COLO668 (cell line): ENCODE measurements around the gene GSTM1.
"Not testable (repeated sequence)": the region's sequence is repeated elsewhere in the genome, so short reads cannot be mapped to it uniquely, and the experiment has no call there.

Experiments
- DNase-seq: peaks from one replicate; lab custom pipeline; 2025; ENCODE audit not compliant: unreplicated experiment; lab: John Stamatoyannopoulos, UW

The GSTM1 gene

DNA sequence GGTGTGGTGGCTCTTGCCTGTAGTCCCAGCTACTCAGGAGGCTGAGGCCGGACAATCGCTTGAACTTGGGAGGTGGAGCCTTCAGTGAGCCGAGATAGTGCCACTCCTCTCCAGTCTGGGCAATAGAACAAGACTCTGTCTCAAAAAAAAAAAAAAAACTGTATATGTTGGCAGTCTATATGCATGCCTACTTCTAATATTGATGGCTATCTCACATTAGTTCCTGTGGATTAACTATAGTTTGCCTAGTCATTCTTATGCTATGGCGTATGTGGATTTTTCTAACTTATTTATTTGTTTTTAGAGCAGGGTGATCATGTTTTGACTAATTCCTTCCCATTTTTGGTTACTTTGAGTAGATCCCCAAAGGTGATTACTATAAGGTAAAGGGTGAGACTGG lies 9.4 kb downstream of the GSTM1 start:
- DNase-seq = no peak

DNA sequence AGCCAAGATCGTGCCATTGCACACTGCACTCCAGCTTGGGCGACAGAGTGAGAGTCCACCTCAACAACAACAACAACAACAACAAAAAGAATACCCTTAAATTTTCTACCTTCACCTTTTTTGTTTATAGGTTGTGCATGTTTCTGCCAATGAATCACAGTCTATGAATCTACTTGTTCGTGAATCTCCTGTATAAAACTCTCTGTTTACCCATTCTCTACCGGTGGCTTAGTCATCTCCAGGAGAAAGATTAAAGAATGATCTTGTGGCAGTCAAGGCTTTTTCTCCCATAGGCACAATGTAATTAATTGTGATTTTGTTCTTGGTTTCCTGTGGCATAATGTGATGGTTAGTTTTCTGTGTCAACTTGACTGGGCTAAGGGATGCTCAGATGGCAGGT lies 10.2 kb downstream of the GSTM1 start:
- DNase-seq = not testable (repeated sequence)

DNA sequence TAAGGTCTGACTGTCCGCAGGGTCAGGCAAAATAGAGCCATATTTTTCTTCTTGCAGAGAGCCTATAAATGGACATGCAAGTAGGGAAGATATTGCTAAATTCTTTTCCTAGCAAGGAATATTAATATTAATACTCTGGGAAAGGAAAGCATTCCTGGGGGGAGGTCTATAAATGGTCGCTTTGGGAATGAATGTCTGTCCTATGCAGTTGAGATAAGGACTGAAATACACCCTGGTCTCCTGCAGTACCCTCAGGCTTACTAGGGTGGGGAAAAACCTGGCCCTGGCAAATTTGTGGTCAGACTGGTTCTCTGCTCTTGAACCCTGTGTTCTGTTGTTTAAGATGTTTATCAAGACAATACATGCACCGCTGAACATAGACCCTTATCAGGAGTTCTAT lies 15.3 kb downstream of the GSTM1 start:
- DNase-seq = not testable (repeated sequence)

DNA sequence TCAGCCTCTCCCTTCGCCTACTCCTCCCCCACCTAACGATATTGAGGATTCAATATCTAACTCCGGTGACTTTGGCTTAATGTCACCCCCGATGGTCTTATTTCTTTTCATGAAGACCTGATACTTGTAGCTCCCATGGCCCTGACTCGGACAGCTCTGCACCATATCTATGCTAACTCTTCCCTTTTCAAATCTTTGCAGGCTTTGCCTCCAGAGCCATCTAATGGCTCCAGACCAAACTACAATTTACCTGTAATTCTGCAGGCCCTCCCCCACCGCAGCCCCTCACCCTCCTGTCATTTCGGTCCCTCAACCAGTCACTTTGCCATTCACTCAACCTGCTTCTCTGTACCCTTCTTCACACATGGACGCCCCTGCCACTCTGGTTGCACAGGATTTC lies 16.6 kb downstream of the GSTM1 start:
- no peak for DNase-seq

DNA sequence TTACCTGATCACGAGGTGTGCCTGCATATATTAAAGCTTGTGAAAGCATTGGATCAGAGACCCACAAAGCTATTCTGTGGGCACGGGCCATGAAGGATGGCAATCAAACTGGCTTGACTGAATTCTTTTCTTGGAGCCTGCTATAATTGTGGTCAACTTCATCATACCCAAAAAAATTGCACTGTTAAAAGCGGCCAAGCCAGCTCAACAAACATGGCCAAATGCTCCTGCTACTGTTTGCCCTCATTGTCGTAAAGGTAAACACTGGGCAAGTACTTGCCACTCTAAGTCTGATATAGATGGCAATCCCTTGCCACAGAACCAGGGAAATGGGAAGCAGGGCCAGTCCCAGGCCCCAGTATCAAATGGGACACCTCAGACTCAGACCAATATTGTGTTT lies 17.8 kb downstream of the GSTM1 start:
- no peak for DNase-seq

DNA sequence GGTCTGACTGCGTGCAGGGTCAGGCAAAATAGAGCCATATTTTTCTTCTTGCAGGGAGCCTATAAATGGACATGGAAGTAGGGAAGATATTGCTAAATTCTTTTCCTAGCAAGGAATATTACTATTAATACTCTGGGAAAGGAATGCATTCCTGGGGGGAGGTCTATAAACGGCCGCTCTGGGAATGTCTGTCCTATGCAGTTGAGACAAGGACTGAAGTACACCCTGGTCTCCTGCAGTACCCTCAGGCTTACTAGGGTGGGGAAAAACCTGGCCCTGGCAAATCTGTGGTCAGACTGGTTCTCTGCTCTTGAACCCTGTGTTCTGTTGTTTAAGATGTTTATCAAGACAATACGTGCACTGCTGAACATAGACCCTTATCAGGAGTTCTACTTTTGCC lies 21.3 kb downstream of the GSTM1 start:
- not testable (repeated sequence) for DNase-seq

DNA sequence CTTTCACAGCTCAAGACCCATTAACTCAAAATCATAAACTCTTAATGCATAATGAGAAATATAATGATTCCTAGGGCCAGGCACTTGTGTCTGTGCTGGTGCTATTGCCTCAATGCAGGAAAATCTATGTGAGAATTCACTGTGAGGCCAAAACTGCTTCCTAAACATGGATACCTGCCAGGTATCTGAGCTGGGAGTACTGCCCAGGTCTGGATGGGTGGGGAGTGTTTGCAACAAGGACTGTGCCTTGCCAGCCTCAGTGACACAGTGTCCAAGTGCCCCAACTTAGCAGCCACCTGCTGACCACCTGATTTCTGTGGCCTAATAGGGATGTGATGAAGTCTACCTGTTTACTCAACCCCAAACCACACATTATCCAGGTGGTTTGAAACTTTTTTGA lies 22.2 kb downstream of the GSTM1 start:
- not testable (repeated sequence) for DNase-seq

DNA sequence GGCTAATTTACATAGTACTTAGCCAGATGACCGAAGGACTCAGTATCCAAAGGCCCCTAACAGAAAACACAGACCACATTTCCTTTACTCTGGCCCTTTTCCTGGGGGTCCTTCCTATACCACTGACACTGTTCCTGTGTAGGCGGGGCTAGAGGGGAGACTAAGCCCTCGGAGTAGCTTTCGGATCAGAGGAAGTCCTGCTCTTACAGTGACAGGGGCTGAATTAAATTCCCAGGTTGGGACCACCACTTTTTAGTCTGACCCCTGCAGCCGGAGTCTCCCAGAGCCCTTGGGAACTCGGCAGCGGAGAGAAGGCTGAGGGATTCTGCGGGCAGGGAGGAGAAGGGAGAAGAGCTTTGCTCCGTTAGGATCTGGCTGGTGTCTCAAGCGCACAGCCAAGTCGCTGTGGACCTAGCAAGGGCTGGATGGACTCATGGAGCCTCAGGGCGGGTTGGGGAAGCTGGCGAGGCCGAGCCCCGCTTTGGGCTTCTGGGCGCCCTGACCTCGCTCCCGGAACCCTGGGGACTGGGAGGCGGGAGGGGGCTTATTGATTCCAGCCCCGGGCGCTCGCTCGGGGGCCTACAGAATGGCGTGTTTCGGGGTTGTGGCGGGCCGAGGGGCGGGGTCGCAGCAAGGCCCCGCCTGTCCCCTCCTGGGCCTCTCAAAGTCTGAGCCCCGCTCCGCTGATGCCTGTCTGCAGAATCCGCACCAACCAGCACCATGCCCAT lies 24.1 kb downstream of the GSTM1 start, which contains the start of gene GSTM5:
GSTM5 (plus strand) TSS at position 659 of the 728 bp plus-strand sequence; CDS start at position 721, 62 bp downstream.
- not testable (repeated sequence) for DNase-seq

DNA sequence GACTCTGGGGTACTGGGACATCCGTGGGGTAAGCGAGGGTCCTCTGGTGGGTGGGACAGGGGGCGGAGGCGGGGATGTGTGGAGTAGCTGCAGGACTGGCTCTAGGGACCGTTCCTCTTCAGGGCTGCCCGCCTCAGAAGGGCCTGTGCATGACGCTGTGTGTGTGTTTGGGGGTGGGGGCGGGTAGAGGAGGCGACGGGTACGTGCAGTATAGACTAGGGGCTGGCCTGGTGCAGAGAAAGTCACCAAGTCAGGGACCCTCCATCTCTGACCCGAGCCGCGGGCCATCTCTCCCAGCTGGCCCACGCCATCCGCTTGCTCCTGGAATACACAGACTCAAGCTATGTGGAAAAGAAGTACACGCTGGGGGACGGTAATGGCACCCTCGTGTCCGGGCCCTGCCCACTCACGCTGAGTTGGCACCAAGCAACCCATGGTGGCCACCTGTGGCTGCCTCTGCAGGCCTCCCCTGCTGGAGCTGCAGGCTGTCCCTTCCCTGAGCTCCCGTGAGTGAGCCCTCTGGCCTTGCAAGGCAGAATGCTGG lies 24.8 kb downstream of the GSTM1 start:
- DNase-seq = no peak

DNA sequence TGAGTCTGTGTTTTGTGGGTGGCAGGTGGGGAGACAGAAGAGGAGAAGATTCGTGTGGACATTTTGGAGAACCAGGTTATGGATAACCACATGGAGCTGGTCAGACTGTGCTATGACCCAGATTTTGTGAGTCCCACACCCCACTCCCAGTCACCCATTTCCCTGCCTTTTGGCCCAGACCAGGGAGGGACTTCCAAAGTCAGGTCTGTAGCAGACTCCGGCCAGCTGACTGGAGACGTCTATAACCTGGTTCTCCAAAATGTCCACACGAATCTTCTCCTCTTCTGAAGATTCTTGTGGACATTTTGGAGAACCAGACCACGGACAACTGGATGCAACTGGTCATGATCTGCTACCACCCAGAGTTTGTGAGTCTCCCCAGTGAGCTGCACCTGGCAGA lies 26.0 kb downstream of the GSTM1 start:
- no peak for DNase-seq

DNA sequence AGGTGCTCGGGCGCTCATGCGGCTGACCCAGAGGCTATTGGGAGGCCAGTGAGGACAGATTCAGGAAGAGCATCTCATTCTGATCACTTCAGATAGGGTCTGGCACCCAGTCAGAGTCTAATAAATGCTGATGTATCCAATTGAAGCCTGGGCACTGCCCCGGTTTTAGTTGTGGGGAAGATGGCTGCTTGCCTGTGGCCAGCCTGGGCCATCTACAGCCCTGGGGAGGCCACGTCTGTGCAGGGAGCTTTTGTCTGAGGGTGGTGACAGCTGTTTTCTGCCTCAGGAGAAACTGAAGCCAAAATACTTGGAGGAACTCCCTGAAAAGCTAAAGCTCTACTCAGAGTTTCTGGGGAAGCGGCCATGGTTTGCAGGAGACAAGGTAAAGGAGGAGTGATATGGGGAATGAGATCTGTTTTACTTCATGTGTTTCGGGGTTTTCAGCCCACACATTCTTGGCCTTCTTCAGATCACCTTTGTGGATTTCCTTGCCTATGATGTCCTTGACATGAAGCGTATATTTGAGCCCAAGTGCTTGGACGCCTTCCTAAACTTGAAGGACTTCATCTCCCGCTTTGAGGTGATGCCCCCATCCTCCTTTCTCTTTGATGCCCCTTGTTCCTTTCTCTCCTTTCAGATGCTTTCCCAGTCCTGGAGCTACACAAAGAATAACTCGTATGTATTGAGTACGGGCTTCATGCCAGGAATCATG lies 27.2 kb downstream of the GSTM1 start:
- no peak for DNase-seq

DNA sequence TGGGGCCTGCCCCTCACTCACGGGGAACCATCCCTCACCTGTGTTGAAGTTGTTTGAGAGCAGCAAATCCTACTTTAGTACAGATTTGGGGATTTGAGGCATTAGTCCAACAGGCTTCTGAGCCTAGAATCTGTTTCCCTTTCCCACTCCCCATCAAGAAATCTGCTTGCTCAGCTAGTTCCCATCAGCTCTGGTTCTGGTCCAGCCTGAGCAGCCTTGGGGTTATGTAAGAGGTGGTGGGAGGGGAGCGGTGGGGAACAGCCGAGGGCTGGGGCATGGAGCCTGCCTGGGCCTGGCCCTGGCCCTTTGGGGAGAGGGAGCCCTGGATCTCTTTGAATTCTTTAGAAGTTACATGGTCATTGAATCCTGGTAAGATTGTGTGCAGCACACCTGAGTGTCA lies 28.5 kb downstream of the GSTM1 start:
- DNase-seq = no peak

DNA sequence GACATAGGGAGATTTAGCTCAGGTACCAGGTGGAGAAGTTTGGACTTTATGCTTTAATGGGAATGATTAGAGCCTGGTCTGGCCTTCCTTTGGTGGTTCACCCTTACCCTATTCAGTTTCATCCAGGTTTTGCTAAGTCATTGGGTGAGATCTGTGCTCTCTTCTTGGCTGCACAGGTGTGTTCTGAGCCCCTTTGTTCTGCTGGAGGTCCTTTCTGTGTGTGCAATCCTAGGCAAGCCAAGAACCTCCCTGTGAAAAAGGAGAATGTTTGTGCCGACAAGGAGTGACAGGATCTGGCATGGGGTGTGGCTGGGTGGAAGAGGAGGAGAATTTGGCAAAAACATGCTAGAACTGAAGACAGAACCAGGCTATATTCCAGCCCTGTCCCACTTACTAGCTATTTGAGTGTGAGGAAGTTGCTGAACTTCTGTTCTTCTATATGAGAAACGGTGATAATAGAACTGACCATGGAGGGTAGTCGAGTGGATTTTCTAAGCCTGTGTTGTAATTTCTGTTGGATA lies 29.0 kb downstream of the GSTM1 start:
- no peak for DNase-seq

DNA sequence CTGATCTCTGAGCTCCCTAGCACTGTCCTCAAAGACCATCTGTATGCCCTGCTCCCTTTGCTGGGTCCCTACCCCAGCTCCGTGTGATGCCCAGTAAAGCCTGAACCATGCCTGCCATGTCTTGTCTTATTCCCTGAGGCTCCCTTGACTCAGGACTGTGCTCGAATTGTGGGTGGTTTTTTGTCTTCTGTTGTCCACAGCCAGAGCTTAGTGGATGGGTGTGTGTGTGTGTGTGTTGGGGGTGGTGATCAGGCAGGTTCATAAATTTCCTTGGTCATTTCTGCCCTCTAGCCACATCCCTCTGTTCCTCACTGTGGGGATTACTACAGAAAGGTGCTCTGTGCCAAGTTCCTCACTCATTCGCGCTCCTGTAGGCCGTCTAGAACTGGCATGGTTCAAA lies 30.1 kb downstream of the GSTM1 start:
- DNase-seq = no peak

DNA sequence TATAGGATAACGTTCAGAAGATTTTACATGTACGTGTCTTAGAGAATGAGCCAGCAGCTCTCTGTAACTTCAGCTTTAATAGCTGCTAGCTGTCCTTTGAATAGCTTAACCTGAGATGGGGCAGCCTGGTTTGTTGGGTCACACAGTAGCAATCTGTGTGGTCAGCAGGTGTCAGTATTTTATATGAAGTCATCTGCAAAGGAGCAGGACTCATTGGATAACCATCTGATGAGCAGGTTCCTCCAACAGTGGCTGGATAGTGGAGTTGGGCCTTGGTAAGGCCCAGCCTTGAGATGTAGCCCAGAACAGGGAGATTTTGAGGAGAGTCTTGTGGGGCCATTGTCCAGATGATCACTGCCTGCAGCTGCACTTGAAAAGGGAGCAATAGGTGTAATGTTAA lies 30.9 kb downstream of the GSTM1 start:
- DNase-seq = no peak

DNA sequence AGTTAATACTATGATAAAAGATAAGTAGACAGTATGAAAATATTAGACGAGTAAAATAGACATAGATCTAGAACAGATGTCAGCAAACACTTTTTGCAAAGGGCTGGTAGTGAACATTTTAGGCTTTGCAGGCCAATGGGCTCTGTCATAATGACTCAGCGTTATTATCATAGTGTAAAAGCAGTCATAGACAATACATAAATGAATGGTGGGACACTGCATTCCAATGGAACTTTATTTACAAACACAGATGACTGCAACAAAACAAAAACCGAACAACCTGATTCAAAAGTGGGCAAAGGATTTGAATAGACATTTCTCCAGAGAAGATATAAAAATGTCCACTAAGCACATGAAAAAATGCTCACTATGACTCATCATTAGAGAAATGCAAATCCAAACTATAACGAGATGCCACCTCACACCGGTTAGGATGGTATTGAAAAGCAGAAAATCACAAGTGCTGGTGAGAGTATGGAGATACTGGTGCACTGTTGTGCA lies 31.8 kb downstream of the GSTM1 start:
- no peak for DNase-seq

DNA sequence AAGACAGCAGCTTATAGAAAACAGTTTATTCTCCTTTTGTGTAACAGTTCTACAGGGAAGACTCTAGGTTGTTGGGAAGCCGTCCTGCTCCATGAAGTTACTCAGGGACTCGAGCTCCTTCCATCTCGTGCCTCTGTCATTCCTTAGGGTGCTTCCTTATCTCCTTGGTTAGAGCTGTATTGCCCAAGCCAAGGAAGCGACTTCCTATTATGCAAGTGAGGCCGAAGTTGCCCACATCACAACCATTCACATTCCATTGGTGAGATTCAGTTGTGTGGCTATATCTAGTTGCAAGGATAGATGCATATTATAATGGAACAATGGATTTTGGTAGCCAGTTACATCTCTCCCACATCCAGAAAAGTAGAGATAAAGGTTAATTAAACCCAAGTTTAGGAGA lies 33.4 kb downstream of the GSTM1 start:
- no peak for DNase-seq

DNA sequence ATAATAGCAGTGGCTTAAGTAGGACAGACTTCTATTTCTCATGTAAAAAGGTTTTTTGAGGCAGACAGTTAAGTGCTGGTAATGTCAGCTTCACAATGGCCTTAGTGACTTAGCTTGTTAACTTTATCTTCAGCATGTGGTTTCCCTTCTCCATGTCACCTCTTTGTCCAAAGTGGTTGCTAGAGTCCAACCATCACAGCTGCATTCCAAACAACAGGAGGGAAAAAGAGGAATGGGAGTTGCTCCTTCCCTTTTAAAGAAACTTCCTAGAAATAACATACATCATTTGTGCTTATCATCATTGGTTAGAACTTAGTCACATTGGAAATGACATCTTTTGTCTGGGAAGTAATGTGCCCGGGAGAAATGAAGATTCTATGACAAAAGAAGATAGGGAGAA lies 34.4 kb downstream of the GSTM1 start:
- DNase-seq = no peak

DNA sequence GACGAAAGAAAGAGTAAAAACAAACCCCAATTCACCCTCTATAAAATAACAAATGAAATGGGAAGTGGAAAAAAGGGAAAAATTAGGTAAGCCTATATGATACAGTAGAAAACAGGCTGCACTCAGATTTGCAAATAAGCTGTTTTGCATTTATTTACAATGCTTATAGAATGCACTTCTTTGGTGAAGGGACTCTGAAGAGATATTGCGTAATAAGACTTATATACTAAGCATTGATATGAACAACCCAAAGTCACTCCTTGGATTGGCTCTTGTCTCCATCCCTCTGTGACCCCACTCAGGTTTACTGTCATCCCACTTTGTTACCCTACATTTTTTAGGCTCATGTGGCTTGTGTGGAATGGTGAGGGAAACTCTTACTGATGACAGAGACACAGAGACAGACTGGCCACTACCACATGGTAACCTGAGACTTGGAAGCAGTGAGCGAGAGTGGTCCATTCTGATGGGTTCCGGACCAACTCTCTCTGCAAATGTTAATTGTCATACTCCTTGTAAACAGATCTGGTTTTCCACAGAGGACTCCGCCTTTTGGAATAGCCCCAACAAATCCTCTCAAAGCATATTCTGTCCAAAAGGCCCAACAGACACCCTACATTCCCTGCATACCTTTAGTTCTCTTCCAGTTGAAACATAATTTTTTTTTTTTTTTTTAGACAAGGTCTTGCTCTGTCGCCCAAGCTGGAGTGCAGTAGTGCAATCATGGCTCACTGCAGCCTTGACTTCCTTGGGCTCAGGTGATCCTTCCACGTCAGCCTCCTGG lies 35.5 kb downstream of the GSTM1 start:
- no peak for DNase-seq

DNA sequence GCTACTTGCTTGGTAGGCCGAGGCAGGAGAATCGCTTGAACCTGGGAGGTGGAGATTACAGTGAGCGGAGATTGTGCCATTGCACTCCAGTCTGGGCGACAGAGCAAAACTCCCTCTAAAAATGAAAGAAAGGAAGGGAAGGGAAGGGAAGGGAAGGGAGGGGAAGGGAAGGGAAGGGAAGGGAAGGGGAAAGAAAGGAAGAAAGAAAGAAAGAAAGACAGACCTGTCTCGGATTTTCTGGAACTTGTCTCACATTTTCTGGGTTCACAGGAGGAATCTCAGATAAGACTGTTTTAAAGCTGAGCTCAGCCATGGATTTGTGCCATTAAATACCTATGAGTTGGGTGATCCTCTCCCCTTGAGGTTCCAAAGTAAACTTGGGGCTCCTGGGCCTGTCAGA lies 37.3 kb downstream of the GSTM1 start:
- DNase-seq = no peak

DNA sequence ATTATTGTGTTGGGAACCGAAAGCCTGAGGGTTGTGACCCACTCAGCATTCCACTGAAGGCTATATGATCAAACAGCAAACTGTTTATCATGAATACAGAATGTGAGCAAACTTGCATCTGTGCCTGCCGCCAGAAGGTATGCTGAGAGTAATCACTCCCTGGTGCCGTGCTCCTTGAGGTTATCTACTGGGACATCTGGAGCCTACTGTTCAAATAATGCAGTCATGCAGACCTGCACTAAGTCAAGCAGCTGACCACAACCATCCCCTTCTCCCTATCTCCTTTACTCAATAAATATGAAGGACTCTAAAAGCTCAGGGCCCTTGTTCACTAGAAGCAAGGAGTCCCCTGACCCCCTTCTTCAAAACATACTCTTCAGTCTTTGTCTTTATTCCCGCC lies 37.9 kb downstream of the GSTM1 start:
- DNase-seq = no peak
